Astrocyte (in vitro differentiated cells and primary cell): ENCODE data around the gene ADGRB3. TPM values are rescaled to one million over a fixed set of nuclear protein-coding genes. Genes with fewer than 3 reads are reported as not detected.

Experiments
- DNase-seq: peaks from one replicate; pipeline ENCODE4 v3.0.0-alpha.2; 2010; ENCODE audit warnings: low read depth
- FAIRE-seq: peaks from 2 replicates; lab custom pipeline; 2011; peaks lifted over from hg19 to GRCh38; lab: Jason Lieb, UNC
- H2AFZ ChIP-seq: 2 replicates; pipeline ENCODE4 v1.6.0; 2012; ENCODE audit warnings: low read depth, low read length, inconsistent platforms
- H3K27ac ChIP-seq: 2 replicates; pipeline ENCODE4 v1.5.1; 2011; ENCODE audit warnings: low read depth, low read length, inconsistent platforms
- H3K27me3 ChIP-seq: 2 replicates; pipeline ENCODE4 v1.6.0; 2011; ENCODE audit warnings: low read length, inconsistent platforms; ENCODE audit not compliant: insufficient read depth
- H3K36me3 ChIP-seq: 2 replicates; pipeline ENCODE4 v1.5.1; 2011; ENCODE audit warnings: low read length, inconsistent platforms; ENCODE audit not compliant: insufficient read depth
- H3K4me1 ChIP-seq: 2 replicates; pipeline ENCODE4 v1.5.1; 2011; ENCODE audit warnings: low read length, inconsistent platforms; ENCODE audit not compliant: insufficient read depth
- H3K4me2 ChIP-seq: 2 replicates; pipeline ENCODE4 v1.6.0; 2012; ENCODE audit warnings: low read length, inconsistent platforms
- H3K4me3 ChIP-seq: 2 replicates; pipeline ENCODE4 v1.5.1; 2011; ENCODE audit warnings: low read depth, mild to moderate bottlenecking, low read length, inconsistent platforms; ENCODE audit not compliant: insufficient read depth
- H3K79me2 ChIP-seq: 2 replicates; pipeline ENCODE4 v1.6.0; 2012; ENCODE audit warnings: mild to moderate bottlenecking, low read length, inconsistent platforms; ENCODE audit not compliant: insufficient read depth
- H3K9ac ChIP-seq: 2 replicates; pipeline ENCODE4 v1.6.0; 2012; ENCODE audit warnings: mild to moderate bottlenecking, low read length, inconsistent platforms
- H3K9me3 ChIP-seq: 2 replicates; pipeline ENCODE4 v1.5.1; 2012; ENCODE audit warnings: low read depth, mild to moderate bottlenecking, low read length, inconsistent platforms; ENCODE audit not compliant: insufficient read depth
- H4K20me1 ChIP-seq: 2 replicates; pipeline ENCODE4 v1.6.0; 2012; ENCODE audit warnings: low read length, inconsistent platforms; ENCODE audit not compliant: insufficient read depth
- H3K27ac Mint-ChIP-seq: one replicate; pipeline ENCODE4 v1.8.0; 2021; ENCODE audit warnings: mild to moderate bottlenecking, mixed read lengths; ENCODE audit not compliant: unreplicated experiment
- H3K27me3 Mint-ChIP-seq: one replicate; pipeline ENCODE4 v1.8.0; 2021; ENCODE audit warnings: low read depth, mixed read lengths; ENCODE audit not compliant: unreplicated experiment
- H3K36me3 Mint-ChIP-seq: one replicate; pipeline ENCODE4 v1.8.0; 2021; ENCODE audit warnings: low read depth, mixed read lengths; ENCODE audit not compliant: unreplicated experiment
- H3K4me1 Mint-ChIP-seq: one replicate; pipeline ENCODE4 v1.8.0; 2021; ENCODE audit warnings: low read depth, mixed read lengths; ENCODE audit not compliant: unreplicated experiment
- H3K4me3 Mint-ChIP-seq: one replicate; pipeline ENCODE4 v1.8.0; 2021; ENCODE audit warnings: mild to moderate bottlenecking, moderate library complexity, mixed read lengths; ENCODE audit not compliant: unreplicated experiment
- H3K9me3 Mint-ChIP-seq: one replicate; pipeline ENCODE4 v1.8.0; 2021; ENCODE audit warnings: mild to moderate bottlenecking, mixed read lengths; ENCODE audit not compliant: unreplicated experiment
- CTCF ChIP-seq: IDR thresholded peaks from 2 replicates; pipeline ENCODE4 v1.5.1; 2011; ENCODE audit warnings: low read depth, mild to moderate bottlenecking, inconsistent platforms, low read length, moderate library complexity; ENCODE audit not compliant: insufficient read depth
- EZH2 ChIP-seq: IDR thresholded peaks from 2 replicates; pipeline ENCODE4 v1.6.1; 2012; ENCODE audit warnings: mild to moderate bottlenecking, low read length, inconsistent platforms; ENCODE audit not compliant: insufficient read depth
- total RNA-seq: library from RNA; stranded (reverse); gene quantifications from 2 replicates; pipeline ENCODE4 v1.2.1, GENCODE V29; 2021

Gene ADGRB3
- total RNA-seq, 1 donor from 2014 or later, result 0.77 TPM

- no peak overlapping the region for H3K4me2 ChIP-seq
- no peak overlapping the region for H3K27ac ChIP-seq
- peaks cover 8% of the 10 kb centered on the region for H3K4me1 ChIP-seq
- no peaks in the 10 kb centered on the region for H3K27me3 ChIP-seq
- H2AFZ ChIP-seq, result no peak overlapping the region
- DNase-seq (peak; percentile 10), FAIRE-seq (no peak)
- Mint-ChIP-seq H3K9me3 (no peaks in the 10 kb centered on the region), H3K4me1 (peaks cover 22% of the 10 kb centered on the region), H3K4me3 (no peak overlapping the region), H3K27ac (no peak overlapping the region), H3K27me3 (no peaks in the 10 kb centered on the region), H3K36me3 (no peaks in the 10 kb centered on the region)
- H3K36me3 ChIP-seq, result no peaks in the 10 kb centered on the region
- no peaks in the 10 kb centered on the region for H3K9me3 ChIP-seq
- H3K79me2 ChIP-seq, result no peaks in the 10 kb centered on the region
- H3K4me3 ChIP-seq, result no peak overlapping the region
- TF ChIP-seq CTCF (no peak), EZH2 (no peak)
- H4K20me1 ChIP-seq, result no peaks in the 10 kb centered on the region
- no peak overlapping the region for H3K9ac ChIP-seq
Observed at GRCh38 chr6:69027861-69028260, 392.8 kb downstream of the ADGRB3 start.

- Histone ChIP-seq H2AFZ (no peak overlapping the region), H3K36me3 (no peaks in the 10 kb centered on the region), H3K27ac (no peak overlapping the region), H3K4me3 (no peak overlapping the region), H3K4me2 (no peak overlapping the region), H4K20me1 (no peaks in the 10 kb centered on the region), H3K4me1 (no peaks in the 10 kb centered on the region), H3K9ac (no peak overlapping the region), H3K9me3 (no peaks in the 10 kb centered on the region), H3K79me2 (no peaks in the 10 kb centered on the region), H3K27me3 (no peaks in the 10 kb centered on the region)
- FAIRE-seq, result no peak
- no peak for TF ChIP-seq CTCF
- no peak for TF ChIP-seq EZH2
- Mint-ChIP-seq H3K4me3 (no peak overlapping the region), H3K9me3 (peaks cover 2% of the 10 kb centered on the region), H3K36me3 (no peaks in the 10 kb centered on the region), H3K4me1 (peaks cover 3% of the 10 kb centered on the region), H3K27me3 (no peaks in the 10 kb centered on the region), H3K27ac (no peak overlapping the region)
- DNase-seq, result no peak
Observed at GRCh38 chr6:69038841-69039240, 403.8 kb downstream of the ADGRB3 start.

GRCh38 chr6:69042297-69042696 lies 407.2 kb downstream of the ADGRB3 start:
- no peaks in the 10 kb centered on the region for H3K79me2 ChIP-seq
- no peaks in the 10 kb centered on the region for H3K4me1 ChIP-seq
- H2AFZ ChIP-seq, result no peak overlapping the region
- Mint-ChIP-seq H3K27ac (no peak overlapping the region), H3K4me1 (peaks cover 7% of the 10 kb centered on the region), H3K9me3 (peaks cover 2% of the 10 kb centered on the region), H3K27me3 (no peaks in the 10 kb centered on the region), H3K4me3 (no peak overlapping the region), H3K36me3 (no peaks in the 10 kb centered on the region)
- no peak overlapping the region for H3K4me2 ChIP-seq
- no peaks in the 10 kb centered on the region for H3K36me3 ChIP-seq
- no peak for FAIRE-seq
- TF ChIP-seq CTCF (no peak), EZH2 (no peak)
- H3K4me3 ChIP-seq, result no peak overlapping the region
- H3K27me3 ChIP-seq, result no peaks in the 10 kb centered on the region
- DNase-seq, result no peak
- H4K20me1 ChIP-seq, result no peaks in the 10 kb centered on the region
- H3K27ac ChIP-seq, result no peak overlapping the region
- no peaks in the 10 kb centered on the region for H3K9me3 ChIP-seq
- no peak overlapping the region for H3K9ac ChIP-seq
